Calu3 (cell line): Measurements from ENCODE around the gene PCNT. TPM values are rescaled to one million over a fixed set of nuclear protein-coding genes. Genes with fewer than 3 reads are reported as not detected.

Source experiments
- BruUV-seq: library from RNA; stranded (reverse); fragments of 400-500 nt; replicated peaks from 2 replicates; lab custom pipeline; 2021; lab: Mats Ljungman, UMichigan
- CTCF ChIA-PET: fragments of 300-600 bp; sonication (Branson Sonifier 250); formaldehyde crosslinking; loops from one replicate; lab custom pipeline; 2022; ENCODE audit warnings: antibody characterized with exemption; lab: Charles Lee
- DNase-seq: peaks from one replicate; pipeline ENCODE4 v3.0.0; 2022
- H3K27ac Mint-ChIP-seq: one replicate; pipeline ENCODE4 v1.8.0; 2022; ENCODE audit warnings: mixed read lengths; ENCODE audit not compliant: unreplicated experiment
- H3K27me3 Mint-ChIP-seq: one replicate; pipeline ENCODE4 v1.8.0; 2022; ENCODE audit warnings: mixed read lengths; ENCODE audit not compliant: unreplicated experiment
- H3K36me3 Mint-ChIP-seq: one replicate; pipeline ENCODE4 v1.8.0; 2022; ENCODE audit warnings: mild to moderate bottlenecking, moderate library complexity, mixed read lengths; ENCODE audit not compliant: insufficient read depth, unreplicated experiment
- H3K4me1 Mint-ChIP-seq: one replicate; pipeline ENCODE4 v1.8.0; 2022; ENCODE audit warnings: mild to moderate bottlenecking, low read depth, mixed read lengths; ENCODE audit not compliant: unreplicated experiment
- H3K4me3 Mint-ChIP-seq: one replicate; pipeline ENCODE4 v1.8.0; 2022; ENCODE audit warnings: mild to moderate bottlenecking, low read depth, moderate library complexity, mixed read lengths; ENCODE audit not compliant: unreplicated experiment
- H3K9me3 Mint-ChIP-seq: one replicate; pipeline ENCODE4 v1.8.0; 2022; ENCODE audit warnings: low read depth, mixed read lengths; ENCODE audit not compliant: unreplicated experiment
- CTCF ChIP-seq: fragments of 200-600 bp; IDR thresholded peaks from one replicate; pipeline ENCODE4 v1.8.0; 2022; ENCODE audit warnings: antibody characterized with exemption; ENCODE audit not compliant: unreplicated experiment
- intact Hi-C: fragments of 100-400 bp; cut with micrococcal nuclease; formaldehyde crosslinking; loops from one replicate; pipeline ENCODE4 v1.10.0; 2022; ENCODE audit not compliant: unreplicated experiment
- total RNA-seq: library from RNA; stranded (reverse); gene quantifications from 2 replicates; pipeline ENCODE4 v1.2.3, GENCODE V29; 2022

Gene PCNT
- total RNA-seq, 1 experiment from 2014 or later = 32.2 TPM

- no peak for TF ChIP-seq CTCF
- intact Hi-C loops = no loop called here
- DNase-seq = no peak
- Mint-ChIP-seq H3K27me3 (no peaks in the 10 kb centered on the region), H3K9me3 (no peaks in the 10 kb centered on the region), H3K27ac (no peak overlapping the region), H3K4me1 (no peaks in the 10 kb centered on the region), H3K36me3 (peaks cover 22% of the 10 kb centered on the region), H3K4me3 (no peak overlapping the region)
- CTCF ChIA-PET = no interaction called here
- no TSS peak for BruUV-seq
Observed at GRCh38 chr21:46362946-46363345, 39.0 kb downstream of the PCNT start.

- intact Hi-C loops = no loop called here
- Mint-ChIP-seq H3K27ac (no peak overlapping the region), H3K27me3 (no peaks in the 10 kb centered on the region), H3K9me3 (no peaks in the 10 kb centered on the region), H3K4me3 (no peak overlapping the region), H3K36me3 (peaks cover 21% of the 10 kb centered on the region), H3K4me1 (no peaks in the 10 kb centered on the region)
- no TSS peak for BruUV-seq
- no peak for DNase-seq
- TF ChIP-seq CTCF = no peak
- CTCF ChIA-PET = no interaction called here
Observed at GRCh38 chr21:46363698-46364097, 39.7 kb downstream of the PCNT start.

- Mint-ChIP-seq H3K4me3 (no peak overlapping the region), H3K9me3 (no peaks in the 10 kb centered on the region), H3K27ac (no peak overlapping the region), H3K36me3 (peaks cover 9% of the 10 kb centered on the region), H3K4me1 (no peaks in the 10 kb centered on the region), H3K27me3 (no peaks in the 10 kb centered on the region)
- TF ChIP-seq CTCF = no peak
- intact Hi-C loops = no loop called here
- CTCF ChIA-PET = no interaction called here
- BruUV-seq = no TSS peak
- no peak for DNase-seq
Observed at GRCh38 chr21:46366091-46366490, 42.1 kb downstream of the PCNT start.

GRCh38 chr21:46366561-46366960 lies 42.6 kb downstream of the PCNT start:
- no peaks in the 10 kb centered on the region for H3K27me3 Mint-ChIP-seq
- DNase-seq = no peak
- no peaks in the 10 kb centered on the region for H3K9me3 Mint-ChIP-seq
- H3K27ac Mint-ChIP-seq = no peak overlapping the region
- CTCF ChIA-PET = no interaction called here
- H3K4me3 Mint-ChIP-seq = no peak overlapping the region
- no peaks in the 10 kb centered on the region for H3K4me1 Mint-ChIP-seq
- no TSS peak for BruUV-seq
- intact Hi-C loops = no loop called here
- TF ChIP-seq CTCF = no peak
- H3K36me3 Mint-ChIP-seq = peaks cover 9% of the 10 kb centered on the region
